ENCODE measurements around the gene WDR7. TPM values are rescaled to one million over a fixed set of nuclear protein-coding genes. Genes with fewer than 3 reads are reported as not detected.

The WDR7 gene
- total RNA-seq, 1 experiment from 2014 or later: 7.8 TPM

DNA sequence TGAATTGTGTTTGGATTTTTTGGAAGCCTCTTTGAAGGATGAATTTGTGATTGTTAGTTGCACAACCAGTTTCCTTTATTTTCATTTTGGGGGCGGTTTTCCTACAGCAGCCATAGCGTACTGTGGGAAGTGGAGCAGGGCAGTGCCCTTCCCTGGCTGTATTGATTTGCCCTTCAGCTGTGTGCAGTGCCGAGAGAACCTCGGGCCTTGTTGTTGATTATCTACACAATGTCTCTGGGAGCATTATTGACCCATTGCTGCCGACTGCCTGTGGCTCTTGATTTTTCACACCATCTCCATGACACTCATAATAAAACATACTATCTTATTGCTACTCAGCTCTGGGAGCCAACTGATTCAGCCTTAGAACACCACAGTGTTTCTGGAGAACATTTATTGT, 333.6 kb downstream of the WDR7 start:
- CTCF ChIA-PET: no interaction called here
- intact Hi-C loops (cut with micrococcal nuclease; ENCODE audit: unreplicated experiment): no loop called here
- no peaks in the 10 kb centered on the region for H3K4me1 Mint-ChIP-seq (ENCODE audit: low read depth, unreplicated experiment)
- no peak overlapping the region for H3K4me3 Mint-ChIP-seq (ENCODE audit: unreplicated experiment)
- no peaks in the 10 kb centered on the region for H3K27me3 Mint-ChIP-seq (ENCODE audit: insufficient read depth, unreplicated experiment)
- no peak for DNase-seq
- no peaks in the 10 kb centered on the region for H3K27me3 ChIP-seq (replicated peaks; ENCODE audit: control insufficient read depth, insufficient read depth, low read length)
- no peaks in the 10 kb centered on the region for H3K9me3 Mint-ChIP-seq (ENCODE audit: unreplicated experiment)
- H3K27ac Mint-ChIP-seq (ENCODE audit: unreplicated experiment): no peak overlapping the region
- no peak overlapping the region for H3K4me3 ChIP-seq (ENCODE audit: low read depth, low read length)
- TF ChIP-seq, protein P1, sequence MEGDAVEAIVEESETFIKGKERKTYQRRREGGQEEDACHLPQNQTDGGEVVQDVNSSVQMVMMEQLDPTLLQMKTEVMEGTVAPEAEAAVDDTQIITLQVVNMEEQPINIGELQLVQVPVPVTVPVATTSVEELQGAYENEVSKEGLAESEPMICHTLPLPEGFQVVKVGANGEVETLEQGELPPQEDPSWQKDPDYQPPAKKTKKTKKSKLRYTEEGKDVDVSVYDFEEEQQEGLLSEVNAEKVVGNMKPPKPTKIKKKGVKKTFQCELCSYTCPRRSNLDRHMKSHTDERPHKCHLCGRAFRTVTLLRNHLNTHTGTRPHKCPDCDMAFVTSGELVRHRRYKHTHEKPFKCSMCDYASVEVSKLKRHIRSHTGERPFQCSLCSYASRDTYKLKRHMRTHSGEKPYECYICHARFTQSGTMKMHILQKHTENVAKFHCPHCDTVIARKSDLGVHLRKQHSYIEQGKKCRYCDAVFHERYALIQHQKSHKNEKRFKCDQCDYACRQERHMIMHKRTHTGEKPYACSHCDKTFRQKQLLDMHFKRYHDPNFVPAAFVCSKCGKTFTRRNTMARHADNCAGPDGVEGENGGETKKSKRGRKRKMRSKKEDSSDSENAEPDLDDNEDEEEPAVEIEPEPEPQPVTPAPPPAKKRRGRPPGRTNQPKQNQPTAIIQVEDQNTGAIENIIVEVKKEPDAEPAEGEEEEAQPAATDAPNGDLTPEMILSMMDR (IDR thresholded peaks at IDR 0.05; ENCODE audit: insufficient read depth in 1 of 2, low read depth in 1 of 2, low read length in 1 of 2, severe bottlenecking in 1 of 2, unreplicated experiment in 1 of 2): no peak
- H3K4me1 ChIP-seq: no peaks in the 10 kb centered on the region
- no peaks in the 10 kb centered on the region for H3K36me3 ChIP-seq (ENCODE audit: control insufficient read depth, insufficient read depth, low read length)
- H3K36me3 Mint-ChIP-seq (ENCODE audit: insufficient read depth, unreplicated experiment): no peaks in the 10 kb centered on the region
- POLR2A ChIA-PET: no interaction called here
- no peaks in the 10 kb centered on the region for H3K9me3 ChIP-seq
- no TSS peak for BruUV-seq (replicated peaks)

DNA sequence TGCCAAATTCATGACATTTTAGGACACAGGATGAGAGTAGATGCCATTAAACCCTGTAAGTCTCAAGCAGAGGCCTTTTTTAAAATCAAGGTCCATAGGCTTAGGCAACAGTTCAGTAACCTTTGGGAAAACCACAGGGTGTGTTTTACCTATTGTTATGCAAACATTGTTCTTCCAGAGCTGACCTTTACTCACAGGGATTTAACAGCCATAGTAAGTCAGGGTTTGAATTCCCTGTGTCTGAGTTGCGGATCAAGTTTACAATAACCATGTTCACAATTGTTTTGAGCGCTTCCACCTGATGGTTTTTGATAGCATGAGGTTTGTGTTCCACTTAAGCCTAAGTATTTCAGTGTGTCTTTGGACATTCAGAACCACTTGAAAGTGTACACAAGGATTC, 335.7 kb downstream of the WDR7 start:
- Histone ChIP-seq H3K9me3 (no peaks in the 10 kb centered on the region), H3K4me3 (ENCODE audit: low read depth, low read length) (no peak overlapping the region), H3K36me3 (ENCODE audit: control insufficient read depth, insufficient read depth, low read length) (no peaks in the 10 kb centered on the region), H3K27me3 (replicated peaks; ENCODE audit: control insufficient read depth, insufficient read depth, low read length) (no peaks in the 10 kb centered on the region), H3K4me1 (no peaks in the 10 kb centered on the region)
- Mint-ChIP-seq H3K4me1 (ENCODE audit: low read depth, unreplicated experiment) (no peaks in the 10 kb centered on the region), H3K27ac (ENCODE audit: unreplicated experiment) (no peak overlapping the region), H3K4me3 (ENCODE audit: unreplicated experiment) (no peak overlapping the region), H3K27me3 (ENCODE audit: insufficient read depth, unreplicated experiment) (no peaks in the 10 kb centered on the region), H3K36me3 (ENCODE audit: insufficient read depth, unreplicated experiment) (no peaks in the 10 kb centered on the region), H3K9me3 (ENCODE audit: unreplicated experiment) (no peaks in the 10 kb centered on the region)
- BruUV-seq (replicated peaks): no TSS peak
- intact Hi-C loops (cut with micrococcal nuclease; ENCODE audit: unreplicated experiment): no loop called here
- ChIA-PET CTCF (no interaction called here), POLR2A (no interaction called here)
- DNase-seq: peak in 1 of 2 experiments; percentile 22
- TF ChIP-seq, protein P1 (IDR thresholded peaks at IDR 0.05; ENCODE audit: insufficient read depth in 1 of 2, low read depth in 1 of 2, low read length in 1 of 2, severe bottlenecking in 1 of 2, unreplicated experiment in 1 of 2): no peak

DNA sequence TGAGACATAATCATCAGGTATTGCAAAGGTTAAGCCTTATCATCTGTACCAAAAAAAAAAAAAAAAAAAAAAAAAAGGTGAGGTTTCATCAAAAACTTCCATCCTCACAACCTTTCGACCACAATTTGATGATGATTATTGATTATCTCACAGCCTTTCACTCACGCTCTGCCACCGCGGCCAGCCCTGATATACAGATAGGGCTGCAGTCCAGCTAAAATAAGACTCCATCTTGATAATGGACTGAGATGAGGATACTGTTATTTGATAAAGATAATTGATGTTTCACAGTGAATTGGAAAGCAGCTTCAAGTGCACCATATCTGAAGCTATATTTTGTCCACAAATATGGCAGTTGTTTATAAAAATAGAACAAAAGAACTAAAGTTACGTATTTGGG, 336.1 kb downstream of the WDR7 start:
- Mint-ChIP-seq H3K27me3 (ENCODE audit: insufficient read depth, unreplicated experiment) (no peaks in the 10 kb centered on the region), H3K4me1 (ENCODE audit: low read depth, unreplicated experiment) (no peaks in the 10 kb centered on the region), H3K4me3 (ENCODE audit: unreplicated experiment) (no peak overlapping the region), H3K36me3 (ENCODE audit: insufficient read depth, unreplicated experiment) (no peaks in the 10 kb centered on the region), H3K9me3 (ENCODE audit: unreplicated experiment) (no peaks in the 10 kb centered on the region), H3K27ac (ENCODE audit: unreplicated experiment) (no peak overlapping the region)
- TF ChIP-seq, protein P1 (IDR thresholded peaks at IDR 0.05; ENCODE audit: insufficient read depth in 1 of 2, low read depth in 1 of 2, low read length in 1 of 2, severe bottlenecking in 1 of 2, unreplicated experiment in 1 of 2): no peak
- ChIA-PET POLR2A (no interaction called here), CTCF (no interaction called here)
- no peaks in the 10 kb centered on the region for H3K9me3 ChIP-seq
- no peak for DNase-seq
- H3K4me3 ChIP-seq (ENCODE audit: low read depth, low read length): no peak overlapping the region
- H3K4me1 ChIP-seq: no peaks in the 10 kb centered on the region
- H3K27me3 ChIP-seq (replicated peaks; ENCODE audit: control insufficient read depth, insufficient read depth, low read length): no peaks in the 10 kb centered on the region
- intact Hi-C loops (cut with micrococcal nuclease; ENCODE audit: unreplicated experiment): no loop called here
- no peaks in the 10 kb centered on the region for H3K36me3 ChIP-seq (ENCODE audit: control insufficient read depth, insufficient read depth, low read length)
- no TSS peak for BruUV-seq (replicated peaks)
